ENCODE measurements around the gene FAM234A.

Gene FAM234A

DNA sequence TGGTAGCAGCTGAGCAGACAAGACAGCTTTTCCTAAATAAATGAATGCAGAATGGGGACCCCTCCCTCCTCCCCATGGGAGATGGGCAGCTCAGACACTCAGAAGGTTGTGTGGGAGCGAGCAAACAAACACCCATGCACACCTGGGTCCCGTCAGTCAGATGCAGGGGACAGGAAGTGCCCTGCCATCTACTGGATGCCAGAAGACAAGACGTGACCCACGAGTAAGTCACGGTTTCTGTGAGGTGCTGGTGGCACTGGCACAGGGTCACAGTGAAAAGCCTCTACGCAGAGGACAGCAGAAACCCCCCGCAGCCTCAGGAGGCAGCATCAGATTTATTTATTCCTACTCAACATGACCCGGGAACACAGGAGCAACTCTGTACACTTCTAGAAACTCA is 45.9 kb upstream of the FAM234A start:
- Histone ChIP-seq H3K36me3 (ENCODE audit: control insufficient read depth, insufficient read depth, low read length) (no peaks in the 10 kb centered on the region), H3K79me2 (no peaks in the 10 kb centered on the region), H3K4me1 (no peaks in the 10 kb centered on the region), H2AFZ (no peak overlapping the region), H3K9ac (no peak overlapping the region), H3K27ac (no peak overlapping the region), H3K9me3 (ENCODE audit: control insufficient read depth, low read length) (no peaks in the 10 kb centered on the region), H3K4me2 (ENCODE audit: low read length) (no peak overlapping the region), H3K4me3 (ENCODE audit: low read depth, low read length) (no peak overlapping the region), H3K27me3 (ENCODE audit: control insufficient read depth, insufficient read depth, low read length) (no peaks in the 10 kb centered on the region)
- TF ChIP-seq, protein P1, sequence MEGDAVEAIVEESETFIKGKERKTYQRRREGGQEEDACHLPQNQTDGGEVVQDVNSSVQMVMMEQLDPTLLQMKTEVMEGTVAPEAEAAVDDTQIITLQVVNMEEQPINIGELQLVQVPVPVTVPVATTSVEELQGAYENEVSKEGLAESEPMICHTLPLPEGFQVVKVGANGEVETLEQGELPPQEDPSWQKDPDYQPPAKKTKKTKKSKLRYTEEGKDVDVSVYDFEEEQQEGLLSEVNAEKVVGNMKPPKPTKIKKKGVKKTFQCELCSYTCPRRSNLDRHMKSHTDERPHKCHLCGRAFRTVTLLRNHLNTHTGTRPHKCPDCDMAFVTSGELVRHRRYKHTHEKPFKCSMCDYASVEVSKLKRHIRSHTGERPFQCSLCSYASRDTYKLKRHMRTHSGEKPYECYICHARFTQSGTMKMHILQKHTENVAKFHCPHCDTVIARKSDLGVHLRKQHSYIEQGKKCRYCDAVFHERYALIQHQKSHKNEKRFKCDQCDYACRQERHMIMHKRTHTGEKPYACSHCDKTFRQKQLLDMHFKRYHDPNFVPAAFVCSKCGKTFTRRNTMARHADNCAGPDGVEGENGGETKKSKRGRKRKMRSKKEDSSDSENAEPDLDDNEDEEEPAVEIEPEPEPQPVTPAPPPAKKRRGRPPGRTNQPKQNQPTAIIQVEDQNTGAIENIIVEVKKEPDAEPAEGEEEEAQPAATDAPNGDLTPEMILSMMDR (IDR thresholded peaks at IDR 0.05) = no peak

DNA sequence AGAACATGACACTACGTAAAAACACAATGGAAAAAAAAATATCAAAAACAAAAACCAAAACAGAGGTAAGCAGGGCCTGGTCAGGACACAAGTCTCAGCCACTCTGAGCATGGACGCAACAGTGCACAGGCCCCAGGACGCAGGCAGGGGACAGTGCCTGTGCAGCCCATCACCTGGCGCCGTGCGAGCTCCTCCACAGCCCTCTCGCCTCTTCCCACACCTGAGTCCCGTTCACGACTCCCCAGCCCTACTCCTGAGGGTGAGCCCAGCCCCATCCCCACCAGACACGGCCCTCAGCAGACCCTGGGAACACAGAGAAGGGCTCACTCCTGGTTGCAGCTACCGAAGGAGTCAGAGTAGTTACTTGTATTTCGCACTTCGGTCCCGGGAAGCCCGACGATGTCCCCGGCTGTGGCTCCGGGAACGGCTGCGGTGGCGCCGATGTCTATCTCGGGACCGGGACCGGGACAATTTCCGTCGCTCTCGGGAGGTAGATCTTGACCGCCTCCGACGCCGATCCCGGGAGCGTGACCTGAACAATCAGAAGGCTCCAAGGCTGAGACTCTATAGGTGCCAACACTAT is 44.9 kb upstream of the FAM234A start:
- H3K36me3 ChIP-seq (ENCODE audit: control insufficient read depth, insufficient read depth, low read length) = no peaks in the 10 kb centered on the region
- no peaks in the 10 kb centered on the region for H3K79me2 ChIP-seq
- no peak overlapping the region for H3K4me3 ChIP-seq (ENCODE audit: low read depth, low read length)
- no peak overlapping the region for H3K4me2 ChIP-seq (ENCODE audit: low read length)
- no peaks in the 10 kb centered on the region for H3K27me3 ChIP-seq (ENCODE audit: control insufficient read depth, insufficient read depth, low read length)
- no peak overlapping the region for H2AFZ ChIP-seq
- TF ChIP-seq, protein P1 (IDR thresholded peaks at IDR 0.05) = no peak
- no peaks in the 10 kb centered on the region for H3K4me1 ChIP-seq
- no peaks in the 10 kb centered on the region for H3K9me3 ChIP-seq (ENCODE audit: control insufficient read depth, low read length)
- H3K27ac ChIP-seq = no peak overlapping the region
- no peak overlapping the region for H3K9ac ChIP-seq

DNA sequence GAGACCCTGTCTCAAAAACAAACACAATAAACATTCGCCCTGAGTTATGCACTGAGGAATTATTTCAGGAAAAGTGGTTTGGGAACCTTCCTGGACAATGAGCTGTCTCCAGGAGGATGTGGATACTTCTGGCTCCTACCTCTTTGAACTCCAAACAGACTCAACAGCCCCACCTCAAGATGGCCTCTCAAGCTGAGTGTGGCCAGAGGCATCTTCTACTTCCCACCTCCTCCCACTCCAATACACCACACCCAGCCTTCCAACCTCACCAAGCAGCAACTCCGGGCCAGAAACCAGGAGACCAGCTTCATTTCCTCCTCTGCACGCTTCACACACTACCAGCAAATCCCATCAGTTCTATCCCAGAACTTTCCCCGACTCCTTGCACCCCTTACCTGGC is 42.8 kb upstream of the FAM234A start:
- Histone ChIP-seq H2AFZ (no peak overlapping the region), H3K27ac (no peak overlapping the region), H3K9ac (no peak overlapping the region), H3K27me3 (ENCODE audit: control insufficient read depth, insufficient read depth, low read length) (no peaks in the 10 kb centered on the region), H3K36me3 (ENCODE audit: control insufficient read depth, insufficient read depth, low read length) (no peaks in the 10 kb centered on the region), H3K9me3 (ENCODE audit: control insufficient read depth, low read length) (no peaks in the 10 kb centered on the region), H3K4me3 (ENCODE audit: low read depth, low read length) (no peak overlapping the region), H3K4me2 (ENCODE audit: low read length) (no peak overlapping the region), H3K4me1 (no peaks in the 10 kb centered on the region), H3K79me2 (no peaks in the 10 kb centered on the region)
- TF ChIP-seq, protein P1 (IDR thresholded peaks at IDR 0.05) = no peak

DNA sequence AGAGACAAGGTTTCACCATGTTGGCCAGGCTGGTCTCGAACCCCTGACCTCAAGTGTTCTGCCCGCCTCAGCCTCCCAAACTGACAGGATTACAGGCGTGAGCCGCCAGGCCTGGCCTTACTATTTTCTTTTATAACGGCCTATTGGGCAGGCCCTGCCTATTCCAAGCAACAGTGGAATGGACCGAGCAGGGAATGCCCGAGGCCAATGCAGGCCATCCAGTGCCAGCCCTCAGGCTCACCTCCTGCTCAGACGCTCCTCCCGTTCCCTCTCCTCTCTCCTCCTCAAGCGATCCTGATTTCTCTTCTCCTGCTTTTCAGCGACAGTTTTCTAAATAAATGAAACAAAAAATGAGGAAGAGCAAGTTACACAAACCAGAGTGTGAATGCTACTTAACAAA is 41.9 kb upstream of the FAM234A start:
- Histone ChIP-seq H3K4me3 (ENCODE audit: low read depth, low read length) (no peak overlapping the region), H3K27ac (no peak overlapping the region), H3K9me3 (ENCODE audit: control insufficient read depth, low read length) (no peaks in the 10 kb centered on the region), H3K27me3 (ENCODE audit: control insufficient read depth, insufficient read depth, low read length) (no peaks in the 10 kb centered on the region), H3K4me2 (ENCODE audit: low read length) (no peak overlapping the region), H3K4me1 (no peaks in the 10 kb centered on the region), H3K79me2 (no peaks in the 10 kb centered on the region), H2AFZ (no peak overlapping the region), H3K36me3 (ENCODE audit: control insufficient read depth, insufficient read depth, low read length) (no peaks in the 10 kb centered on the region), H3K9ac (no peak overlapping the region)
- TF ChIP-seq, protein P1 (IDR thresholded peaks at IDR 0.05) = no peak

DNA sequence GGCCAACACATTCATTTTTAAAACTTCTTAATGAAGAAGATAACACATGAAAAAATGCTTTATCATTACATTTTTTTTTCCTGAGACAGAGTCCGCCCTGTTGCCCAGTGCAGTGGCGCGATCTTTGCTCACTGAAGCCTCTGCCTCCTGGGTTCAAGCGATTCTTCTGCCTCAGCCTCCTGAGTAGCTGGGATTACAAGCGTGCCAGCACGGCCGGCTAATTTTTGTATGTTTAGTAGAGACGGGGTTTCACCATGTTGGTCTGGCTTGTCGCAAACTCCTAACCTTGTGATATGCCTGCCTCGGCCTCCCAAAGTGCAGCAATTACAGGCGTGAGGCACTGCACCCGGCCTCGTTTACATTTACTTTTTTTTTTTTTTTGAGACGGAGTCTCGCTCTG is 41.2 kb upstream of the FAM234A start:
- Histone ChIP-seq H2AFZ (no peak overlapping the region), H3K79me2 (peaks cover under 1% of the 10 kb centered on the region), H3K4me1 (no peaks in the 10 kb centered on the region), H3K4me2 (ENCODE audit: low read length) (no peak overlapping the region), H3K9me3 (ENCODE audit: control insufficient read depth, low read length) (no peaks in the 10 kb centered on the region), H3K36me3 (ENCODE audit: control insufficient read depth, insufficient read depth, low read length) (no peaks in the 10 kb centered on the region), H3K27ac (no peak overlapping the region), H3K4me3 (ENCODE audit: low read depth, low read length) (no peak overlapping the region), H3K9ac (no peak overlapping the region), H3K27me3 (ENCODE audit: control insufficient read depth, insufficient read depth, low read length) (no peaks in the 10 kb centered on the region)
- TF ChIP-seq, protein P1 (IDR thresholded peaks at IDR 0.05) = no peak
